Neutrophil (primary cell): ENCODE results near the gene APPBP2.

ENCODE experiments used
- H3K27ac ChIP-seq: fragments of 200-600 bp; sonication (generic); 2 replicates; pipeline ENCODE4 v1.5.1; 2016; ENCODE audit warnings: mild to moderate bottlenecking, moderate library complexity
- H3K27me3 ChIP-seq: fragments of 200-600 bp; sonication (generic); 2 replicates; pipeline ENCODE4 v1.6.0; 2016; ENCODE audit warnings: mild to moderate bottlenecking
- H3K36me3 ChIP-seq: fragments of 200-600 bp; sonication (generic); 2 replicates; pipeline ENCODE4 v1.5.1; 2017
- H3K4me1 ChIP-seq, 2 experiments: fragments of 200-600 bp in 1 of 2; sonication (generic) in 1 of 2; 1 replicate in 1 of 2; 2 replicates in 1 of 2; pipeline versions ENCODE4 v1.5.1 to v1.6.1; 2013 to 2016; ENCODE audit warnings: low read depth in 1 of 2, low read length in 1 of 2, mild to moderate bottlenecking in 1 of 2, moderate library complexity in 1 of 2; ENCODE audit not compliant: control insufficient read depth in 1 of 2, insufficient read depth in 1 of 2
- H3K4me3 ChIP-seq, 2 experiments: fragments of 200-600 bp in 1 of 2; sonication (generic) in 1 of 2; 1 replicate in 1 of 2; 2 replicates in 1 of 2; pipeline ENCODE4 v1.5.1; 2013 to 2016; ENCODE audit warnings: low read depth in 1 of 2, low read length in 1 of 2, mild to moderate bottlenecking in 1 of 2, moderate library complexity in 1 of 2
- H3K9me3 ChIP-seq: fragments of 200-600 bp; sonication (generic); 2 replicates; pipeline ENCODE4 v1.5.1; 2016
- TF ChIP-seq, protein P1 (sequence below): fragments of 200-600 bp; sonication (generic); IDR thresholded peaks from 2 replicates; pipeline ENCODE4 v1.5.1; 2016; ENCODE audit warnings: antibody characterized with exemption

Gene APPBP2

DNA sequence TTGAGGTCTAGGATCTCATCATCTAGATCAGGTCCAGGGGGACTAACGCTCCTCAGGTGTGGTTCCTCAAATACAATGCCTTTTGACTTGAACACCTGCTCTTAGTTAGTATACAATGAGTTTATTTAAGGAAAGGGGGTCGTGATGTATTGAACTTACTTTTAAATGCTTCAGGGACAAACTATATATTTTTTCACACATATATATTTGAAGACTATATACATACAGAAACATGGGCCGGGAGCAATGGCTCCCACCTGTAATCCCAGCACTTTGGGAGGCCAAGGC, 122.6 kb downstream of the APPBP2 start:
- H3K36me3 ChIP-seq, result no peaks in the 10 kb centered on the region
- no peaks in the 10 kb centered on the region for H3K9me3 ChIP-seq
- H3K4me1 ChIP-seq, result peaks cover 19 to 20% of the 10 kb centered on the region in 2 experiments
- H3K4me3 ChIP-seq, result no peak overlapping the region
- TF ChIP-seq, protein P1, sequence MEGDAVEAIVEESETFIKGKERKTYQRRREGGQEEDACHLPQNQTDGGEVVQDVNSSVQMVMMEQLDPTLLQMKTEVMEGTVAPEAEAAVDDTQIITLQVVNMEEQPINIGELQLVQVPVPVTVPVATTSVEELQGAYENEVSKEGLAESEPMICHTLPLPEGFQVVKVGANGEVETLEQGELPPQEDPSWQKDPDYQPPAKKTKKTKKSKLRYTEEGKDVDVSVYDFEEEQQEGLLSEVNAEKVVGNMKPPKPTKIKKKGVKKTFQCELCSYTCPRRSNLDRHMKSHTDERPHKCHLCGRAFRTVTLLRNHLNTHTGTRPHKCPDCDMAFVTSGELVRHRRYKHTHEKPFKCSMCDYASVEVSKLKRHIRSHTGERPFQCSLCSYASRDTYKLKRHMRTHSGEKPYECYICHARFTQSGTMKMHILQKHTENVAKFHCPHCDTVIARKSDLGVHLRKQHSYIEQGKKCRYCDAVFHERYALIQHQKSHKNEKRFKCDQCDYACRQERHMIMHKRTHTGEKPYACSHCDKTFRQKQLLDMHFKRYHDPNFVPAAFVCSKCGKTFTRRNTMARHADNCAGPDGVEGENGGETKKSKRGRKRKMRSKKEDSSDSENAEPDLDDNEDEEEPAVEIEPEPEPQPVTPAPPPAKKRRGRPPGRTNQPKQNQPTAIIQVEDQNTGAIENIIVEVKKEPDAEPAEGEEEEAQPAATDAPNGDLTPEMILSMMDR, result no peak
- no peaks in the 10 kb centered on the region for H3K27me3 ChIP-seq
- H3K27ac ChIP-seq, result peak overlapping the region; percentile 70

DNA sequence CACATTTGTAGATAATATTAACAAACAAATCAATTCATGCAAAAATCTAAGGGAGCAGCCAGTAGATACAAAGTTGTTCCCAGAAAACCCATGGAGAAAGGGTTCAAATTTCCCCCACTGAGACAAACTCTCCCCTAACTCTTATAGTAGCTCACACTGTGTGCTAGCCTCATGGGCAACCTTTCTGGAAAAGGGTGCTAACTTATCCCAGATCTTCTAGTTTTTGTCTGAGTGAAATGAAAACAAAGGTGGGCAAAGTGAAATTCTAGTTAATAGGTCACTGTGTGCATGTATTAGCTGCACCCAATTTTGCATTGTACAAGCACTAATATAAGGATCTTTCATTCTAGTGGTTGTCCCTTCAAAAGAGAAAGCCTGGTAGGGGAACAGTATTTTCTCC, 124.2 kb downstream of the APPBP2 start:
- Histone ChIP-seq H3K4me3 (no peak overlapping the region), H3K36me3 (no peaks in the 10 kb centered on the region), H3K27me3 (no peaks in the 10 kb centered on the region), H3K4me1 (peaks cover 36 to 37% of the 10 kb centered on the region in 2 experiments), H3K9me3 (no peaks in the 10 kb centered on the region), H3K27ac (no peak overlapping the region)
- TF ChIP-seq, protein P1, result no peak

DNA sequence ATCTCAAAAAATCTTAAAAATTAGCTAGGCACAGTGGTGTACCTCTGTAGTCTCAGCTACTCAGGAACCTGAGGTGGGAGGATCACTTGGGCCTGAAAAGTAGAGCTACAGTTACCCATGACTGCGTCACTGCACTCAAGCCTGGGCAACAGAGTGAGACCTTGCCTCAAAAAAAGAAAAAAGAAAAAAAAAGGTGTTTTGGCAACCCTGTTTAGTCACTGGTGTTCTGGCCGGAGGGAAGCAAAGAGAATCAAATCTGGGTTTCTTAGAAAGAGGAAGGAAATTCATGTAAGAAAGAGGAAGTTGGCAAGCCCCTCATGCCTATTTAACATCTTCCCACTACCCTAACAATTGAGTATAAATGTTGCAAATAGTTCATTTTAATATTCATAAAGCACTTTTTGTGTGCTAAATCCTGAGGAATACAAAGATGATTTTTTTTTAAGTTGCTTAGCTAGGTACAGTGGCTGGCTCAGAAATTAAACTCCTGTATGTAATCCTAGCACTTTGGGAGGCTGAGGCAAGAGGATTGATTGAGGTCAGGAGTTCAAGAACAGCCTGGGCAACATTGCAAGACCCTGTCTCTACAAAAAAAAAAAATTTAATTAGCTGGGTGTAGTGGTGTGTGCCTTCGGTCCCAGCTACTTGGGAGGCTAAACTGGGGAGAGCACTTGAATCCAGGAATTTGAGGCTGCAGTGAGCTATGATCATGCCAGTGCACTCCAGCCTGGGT, 127.6 kb downstream of the APPBP2 start:
- Histone ChIP-seq H3K9me3 (no peaks in the 10 kb centered on the region), H3K27me3 (no peaks in the 10 kb centered on the region), H3K4me1 (peaks cover 70 to 71% of the 10 kb centered on the region in 2 experiments), H3K36me3 (no peaks in the 10 kb centered on the region), H3K4me3 (peak overlapping the region; percentile 19 to 37), H3K27ac (peak overlapping the region; percentile 98)
- TF ChIP-seq, protein P1, result peak; percentile 13

DNA sequence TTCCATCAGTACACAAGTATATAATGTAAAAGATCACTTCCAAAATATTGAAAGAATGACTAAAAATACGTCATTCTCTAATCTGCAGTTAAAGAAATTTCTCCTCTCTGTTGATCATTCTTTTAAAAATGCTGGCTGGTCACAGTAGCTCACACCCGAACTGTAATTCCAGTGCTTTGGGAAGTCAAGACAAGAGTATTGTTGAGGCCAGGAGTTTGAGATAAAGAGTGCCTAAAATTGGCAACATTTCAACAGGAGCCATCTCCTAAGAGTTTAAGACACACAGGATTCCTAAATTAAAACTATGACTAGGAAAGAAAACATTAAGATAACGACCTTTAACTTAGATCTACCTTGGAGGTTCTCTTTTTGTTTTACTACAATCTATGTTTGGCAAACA, 129.6 kb downstream of the APPBP2 start:
- TF ChIP-seq, protein P1, result no peak
- no peaks in the 10 kb centered on the region for H3K36me3 ChIP-seq
- peaks cover 70% of the 10 kb centered on the region in 2 experiments for H3K4me1 ChIP-seq
- H3K4me3 ChIP-seq, result no peak overlapping the region
- no peaks in the 10 kb centered on the region for H3K27me3 ChIP-seq
- no peaks in the 10 kb centered on the region for H3K9me3 ChIP-seq
- peak overlapping the region; percentile 98 for H3K27ac ChIP-seq

DNA sequence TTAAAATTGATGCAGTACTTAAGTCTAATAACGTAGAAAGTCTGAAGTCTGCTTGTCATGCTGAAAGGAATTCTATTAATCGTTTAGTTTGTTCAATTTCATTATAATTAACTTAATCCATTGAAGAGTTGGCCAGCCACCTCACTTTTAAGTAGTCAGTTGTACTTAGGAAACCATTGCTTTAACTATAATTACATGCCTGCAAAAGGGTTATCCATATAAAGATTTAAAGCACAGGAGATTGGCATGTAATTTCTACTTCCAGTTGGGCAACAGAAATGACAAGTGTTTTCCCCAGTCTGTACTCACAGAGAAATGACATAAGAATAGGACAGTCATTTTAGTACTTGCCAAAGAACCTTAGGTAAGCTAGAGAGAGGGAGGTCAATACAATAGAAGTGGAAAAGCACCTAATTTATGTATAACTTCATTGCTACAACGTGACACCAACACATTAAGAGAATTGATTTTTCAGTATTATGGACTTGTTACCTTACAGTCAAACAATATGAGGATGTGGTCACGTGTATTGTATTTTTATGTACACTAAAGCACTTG, 130.5 kb downstream of the APPBP2 start:
- Histone ChIP-seq H3K4me1 (peaks cover 70 to 73% of the 10 kb centered on the region in 2 experiments), H3K27ac (peak overlapping the region; percentile 98)

More for the DNA sequence above, 130.5 kb downstream of the APPBP2 start:
- Histone ChIP-seq H3K4me3 (no peak overlapping the region), H3K36me3 (no peaks in the 10 kb centered on the region), H3K27me3 (no peaks in the 10 kb centered on the region), H3K9me3 (no peaks in the 10 kb centered on the region)
- TF ChIP-seq, protein P1, result no peak
